ENCODE data around the gene OR2AK2.

The OR2AK2 gene

GRCh38 chr1:247964933-247965332 is at the start of gene OR2AK2:
OR2AK2 (plus strand) TSS chr1:247965233; CDS start chr1:247965377, 144 bp downstream.
- DNase-seq: no peak

- DNase-seq: no peak
Measured at GRCh38 chr1:247919952-247920351, 45.1 kb upstream of the OR2AK2 start, which contains the start of gene OR2T8. OR2T8 (plus strand) TSS chr1:247920252; CDS start chr1:247921018, 766 bp downstream.

- no peak for DNase-seq
Measured at GRCh38 chr1:247923941-247924340, 41.1 kb upstream of the OR2AK2 start.

- no peak for DNase-seq
Measured at GRCh38 chr1:247924868-247925267, 40.2 kb upstream of the OR2AK2 start, which contains the start of gene OR2AJ1. OR2AJ1 (plus strand) TSS chr1:247924889; CDS start chr1:247933769, 8,880 bp downstream.

- DNase-seq: no peak
Measured at GRCh38 chr1:247933989-247934388, 31.0 kb upstream of the OR2AK2 start.

GRCh38 chr1:247935781-247936180 is 29.3 kb upstream of the OR2AK2 start:
- DNase-seq: no peak

GRCh38 chr1:247936415-247936814 is 28.6 kb upstream of the OR2AK2 start:
- DNase-seq: no peak

- DNase-seq: peak; percentile 29
Measured at GRCh38 chr1:247936965-247937734, 27.9 kb upstream of the OR2AK2 start.

GRCh38 chr1:247942624-247943023 is 22.4 kb upstream of the OR2AK2 start:
- no peak for DNase-seq

GRCh38 chr1:247948558-247948957 is 16.5 kb upstream of the OR2AK2 start, which contains the start of gene OR2L8:
OR2L8 (plus strand) TSS chr1:247948858; CDS start chr1:247948858, 0 bp downstream.
- no peak for DNase-seq

GRCh38 chr1:247953408-247953807 is 11.6 kb upstream of the OR2AK2 start:
- DNase-seq: no peak

GRCh38 chr1:247961791-247962190 is 3.2 kb upstream of the OR2AK2 start:
- no peak for DNase-seq

- no peak for DNase-seq
Measured at GRCh38 chr1:247962911-247963588, 2.0 kb upstream of the OR2AK2 start.

- DNase-seq: no peak
Measured at GRCh38 chr1:247966532-247967204, 1.6 kb downstream of the OR2AK2 start.

GRCh38 chr1:247992986-247993385 is 28.0 kb downstream of the OR2AK2 start:
- DNase-seq: no peak

GRCh38 chr1:247998811-247999210 is 33.8 kb downstream of the OR2AK2 start:
- no peak for DNase-seq

- DNase-seq: no peak
Measured at GRCh38 chr1:248000169-248000568, 35.1 kb downstream of the OR2AK2 start.

- no peak for DNase-seq
Measured at GRCh38 chr1:248007778-248008177, 42.7 kb downstream of the OR2AK2 start.

- DNase-seq: no peak
Measured at GRCh38 chr1:248009681-248010080, 44.6 kb downstream of the OR2AK2 start.

GRCh38 chr1:248013229-248013710 is 48.2 kb downstream of the OR2AK2 start, which contains the start of gene OR2L5:
OR2L5 (plus strand) TSS chr1:248013660; CDS start chr1:248021948, 8,288 bp downstream.
- no peak for DNase-seq

GRCh38 chr1:248015803-248016202 is 50.8 kb downstream of the OR2AK2 start:
- no peak for DNase-seq

Measured in NCI-H526 treated with DMSO at 0.1 percent for 48 hours (cell line).